K562 (cell line): ENCODE results near the gene COL5A1.

Experiments used
- BRCA1 ChIP-seq, 2 experiments: fragments of 450-650 bp in 1 of 2; sonication (generic) in 1 of 2; formaldehyde crosslinking in 1 of 2; IDR thresholded peaks; 2 replicates each; pipeline versions ENCODE4 v1.5.0 to v1.6.1; 2017 to 2020; ENCODE audit warnings: mild to moderate bottlenecking in 1 of 2, missing genetic modification reagents in 1 of 2
- CAMTA2 ChIP-seq: fragments of 250-450 bp; sonication (Bioruptor Pico); conservative IDR thresholded peaks from 2 replicates; pipeline ENCODE4 v1.5.1; 2022
- EZH2 ChIP-seq: IDR thresholded peaks from 2 replicates; pipeline ENCODE4 v1.6.1; 2012; ENCODE audit warnings: low read depth, mild to moderate bottlenecking, inconsistent platforms, low read length, borderline replicate concordance
- HOXB6 ChIP-seq: fragments of 250-450 bp; sonication (Bioruptor Pico); IDR thresholded peaks from 2 replicates; pipeline ENCODE4 v1.5.1; 2022; ENCODE audit warnings: mild to moderate bottlenecking, borderline replicate concordance
- SMAD1 ChIP-seq: fragments of 150-350 bp; IDR thresholded peaks from 2 replicates; pipeline ENCODE4 v1.6.1; 2014; ENCODE audit warnings: low read length, low read depth; ENCODE audit not compliant: partially characterized antibody
- TAF1 ChIP-seq: IDR thresholded peaks from 2 replicates; pipeline ENCODE4 v1.6.1; 2011; ENCODE audit warnings: mild to moderate bottlenecking, low read length, moderate library complexity; ENCODE audit not compliant: insufficient read depth, control insufficient read depth, severe bottlenecking; ENCODE audit errors: extremely low read depth
- ZBED1 ChIP-seq: IDR thresholded peaks from 2 replicates; pipeline ENCODE4 v1.6.1; 2014

- TF ChIP-seq EZH2: no peak
- TF ChIP-seq ZBED1: no peak
- TF ChIP-seq BRCA1 (IDR thresholded peaks at IDR 0.05): no peak
- no peak for TF ChIP-seq BRCA1 (CRISPR knock-in tag; IDR thresholded peaks at IDR 0.05)
- no peak for TF ChIP-seq HOXB6 (CRISPR knock-in tag)
- TF ChIP-seq SMAD1: no peak
- no peak for TF ChIP-seq TAF1
- TF ChIP-seq CAMTA2 (CRISPR knock-in tag): no peak
Observed at GRCh38 chr9:134864821-134865190, 223.2 kb downstream of the COL5A1 start.
